ENCODE results near the gene ELMO1. TPM values are rescaled to one million over a fixed set of nuclear protein-coding genes. Genes with fewer than 3 reads are reported as not detected.

Gene ELMO1
- total RNA-seq, 1 donor from 2014 or later = 151 TPM

DNA sequence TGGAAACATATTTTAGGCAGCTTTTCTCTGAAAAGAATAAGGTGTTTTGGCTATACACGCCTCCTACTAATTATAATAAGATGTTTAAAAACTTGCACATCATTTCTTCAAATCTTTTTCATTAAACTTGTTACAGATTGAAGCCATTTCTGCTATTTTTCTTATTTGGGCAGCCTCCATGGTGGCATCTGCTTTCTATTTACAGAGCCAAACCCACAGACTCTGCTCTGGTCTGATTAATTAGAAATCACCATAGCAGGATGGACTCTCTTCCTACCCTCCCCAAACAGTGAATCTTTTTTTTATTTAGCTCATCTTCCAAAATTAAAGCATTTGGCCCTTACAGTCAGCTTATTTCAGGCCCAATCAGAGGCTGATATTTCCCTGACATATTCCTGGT is 638.6 kb downstream of the ELMO1 start:
- TF ChIP-seq, protein P1, sequence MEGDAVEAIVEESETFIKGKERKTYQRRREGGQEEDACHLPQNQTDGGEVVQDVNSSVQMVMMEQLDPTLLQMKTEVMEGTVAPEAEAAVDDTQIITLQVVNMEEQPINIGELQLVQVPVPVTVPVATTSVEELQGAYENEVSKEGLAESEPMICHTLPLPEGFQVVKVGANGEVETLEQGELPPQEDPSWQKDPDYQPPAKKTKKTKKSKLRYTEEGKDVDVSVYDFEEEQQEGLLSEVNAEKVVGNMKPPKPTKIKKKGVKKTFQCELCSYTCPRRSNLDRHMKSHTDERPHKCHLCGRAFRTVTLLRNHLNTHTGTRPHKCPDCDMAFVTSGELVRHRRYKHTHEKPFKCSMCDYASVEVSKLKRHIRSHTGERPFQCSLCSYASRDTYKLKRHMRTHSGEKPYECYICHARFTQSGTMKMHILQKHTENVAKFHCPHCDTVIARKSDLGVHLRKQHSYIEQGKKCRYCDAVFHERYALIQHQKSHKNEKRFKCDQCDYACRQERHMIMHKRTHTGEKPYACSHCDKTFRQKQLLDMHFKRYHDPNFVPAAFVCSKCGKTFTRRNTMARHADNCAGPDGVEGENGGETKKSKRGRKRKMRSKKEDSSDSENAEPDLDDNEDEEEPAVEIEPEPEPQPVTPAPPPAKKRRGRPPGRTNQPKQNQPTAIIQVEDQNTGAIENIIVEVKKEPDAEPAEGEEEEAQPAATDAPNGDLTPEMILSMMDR (IDR thresholded peaks at IDR 0.05; ENCODE audit: unreplicated experiment) = no peak
- no peak for DNase-seq (ENCODE audit: low spot score)
- peaks cover 3% of the 10 kb centered on the region for H3K27me3 Mint-ChIP-seq (ENCODE audit: unreplicated experiment)
- H3K36me3 Mint-ChIP-seq (ENCODE audit: low read depth, unreplicated experiment) = no peaks in the 10 kb centered on the region
- no peak overlapping the region for H3K27ac Mint-ChIP-seq (ENCODE audit: unreplicated experiment)
- no peaks in the 10 kb centered on the region for H3K9me3 Mint-ChIP-seq (ENCODE audit: unreplicated experiment)
- no peak overlapping the region for H3K4me3 Mint-ChIP-seq (ENCODE audit: unreplicated experiment)
- no peaks in the 10 kb centered on the region for H3K4me1 Mint-ChIP-seq (ENCODE audit: unreplicated experiment)

DNA sequence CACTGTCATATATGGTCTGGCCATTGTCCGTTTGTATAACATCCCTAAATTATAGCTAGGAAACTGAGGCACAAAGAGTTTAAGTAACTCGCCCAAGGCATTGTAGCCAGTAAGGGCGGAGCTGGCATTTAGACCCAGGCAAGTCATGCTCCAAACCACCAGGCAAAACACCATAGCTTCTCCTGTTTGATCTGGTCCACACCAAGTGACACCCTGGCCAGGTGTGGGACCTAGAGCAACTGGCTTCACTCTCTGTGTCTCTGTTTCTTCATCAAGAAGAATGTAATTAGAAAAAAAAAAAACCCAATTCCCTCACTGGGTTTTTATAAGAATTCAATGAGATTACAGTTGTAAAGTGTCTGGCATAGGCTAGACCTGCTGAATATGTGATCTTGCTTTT is 639.2 kb downstream of the ELMO1 start:
- H3K36me3 Mint-ChIP-seq (ENCODE audit: low read depth, unreplicated experiment) = no peaks in the 10 kb centered on the region
- peaks cover 3% of the 10 kb centered on the region for H3K27me3 Mint-ChIP-seq (ENCODE audit: unreplicated experiment)
- TF ChIP-seq, protein P1 (IDR thresholded peaks at IDR 0.05; ENCODE audit: unreplicated experiment) = no peak

DNA sequence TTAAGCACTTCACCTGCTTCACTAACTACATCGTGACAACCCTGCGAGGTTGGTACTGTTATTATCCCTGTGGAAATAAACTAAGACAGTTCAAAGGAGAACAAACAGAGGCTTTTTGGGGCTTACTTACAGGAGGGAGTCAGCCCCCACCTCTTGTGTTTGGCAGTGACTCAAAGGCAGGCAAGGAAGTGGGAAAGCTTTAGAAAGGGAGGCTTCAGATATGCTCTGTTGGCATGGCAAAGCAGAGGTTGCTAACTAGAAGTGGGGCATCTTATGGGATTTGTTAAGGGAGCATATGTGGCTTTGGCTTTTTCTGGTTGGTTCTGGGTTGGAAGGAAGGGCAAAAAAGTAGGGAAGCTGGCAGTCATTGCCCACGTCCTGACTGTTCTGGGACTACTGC is 639.6 kb downstream of the ELMO1 start:
- Mint-ChIP-seq H3K9me3 (ENCODE audit: unreplicated experiment) (no peaks in the 10 kb centered on the region), H3K4me1 (ENCODE audit: unreplicated experiment) (no peaks in the 10 kb centered on the region), H3K4me3 (ENCODE audit: unreplicated experiment) (no peak overlapping the region), H3K36me3 (ENCODE audit: low read depth, unreplicated experiment) (no peaks in the 10 kb centered on the region), H3K27me3 (ENCODE audit: unreplicated experiment) (peaks cover 3% of the 10 kb centered on the region), H3K27ac (ENCODE audit: unreplicated experiment) (no peak overlapping the region)
- DNase-seq (ENCODE audit: low spot score) = no peak
- TF ChIP-seq, protein P1 (IDR thresholded peaks at IDR 0.05; ENCODE audit: unreplicated experiment) = no peak

More for the DNA sequence above, 639.2 kb downstream of the ELMO1 start:
- H3K4me3 Mint-ChIP-seq (ENCODE audit: unreplicated experiment) = no peak overlapping the region
- H3K27ac Mint-ChIP-seq (ENCODE audit: unreplicated experiment) = no peak overlapping the region
- H3K9me3 Mint-ChIP-seq (ENCODE audit: unreplicated experiment) = no peaks in the 10 kb centered on the region
- no peak for DNase-seq (ENCODE audit: low spot score)
- no peaks in the 10 kb centered on the region for H3K4me1 Mint-ChIP-seq (ENCODE audit: unreplicated experiment)

DNA sequence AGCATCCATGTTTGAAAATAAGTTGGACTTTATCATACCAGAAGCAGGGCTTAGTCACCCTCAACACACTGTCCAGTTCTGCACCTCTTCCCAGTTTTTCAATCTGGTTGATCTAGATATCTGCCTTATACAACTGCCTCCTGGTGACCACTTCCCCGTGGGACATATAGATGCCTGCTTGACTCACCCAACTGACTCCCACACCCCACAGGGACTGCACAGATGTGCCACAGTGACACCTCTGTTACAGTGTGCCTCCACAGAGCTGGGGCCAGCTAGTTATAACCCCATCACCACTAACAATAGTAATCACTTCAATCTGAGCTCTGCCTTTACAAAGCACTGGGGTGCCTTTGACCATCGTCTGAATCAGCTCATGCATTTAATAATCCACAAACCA is 641.8 kb downstream of the ELMO1 start:
- Mint-ChIP-seq H3K36me3 (ENCODE audit: low read depth, unreplicated experiment) (no peaks in the 10 kb centered on the region), H3K27me3 (ENCODE audit: unreplicated experiment) (peaks cover 3% of the 10 kb centered on the region), H3K4me1 (ENCODE audit: unreplicated experiment) (no peaks in the 10 kb centered on the region), H3K4me3 (ENCODE audit: unreplicated experiment) (no peak overlapping the region), H3K9me3 (ENCODE audit: unreplicated experiment) (no peaks in the 10 kb centered on the region), H3K27ac (ENCODE audit: unreplicated experiment) (no peak overlapping the region)
- TF ChIP-seq, protein P1 (IDR thresholded peaks at IDR 0.05; ENCODE audit: unreplicated experiment) = no peak
- DNase-seq (ENCODE audit: low spot score) = no peak

Small RNAs within 50 kb of the gene (microRNA-seq; reads per million reads assigned to microRNA genes)
- not detected for gene MIR1200 (ENCODE audit: unreplicated experiment)

Other genes with a start within 250 kb of the ELMO1 start
- not detected for gene GPR141, start 234.9 kb upstream of the ELMO1 start, total RNA-seq (ENCODE audit: unreplicated experiment)

Measured in endothelial cell (in vitro differentiated cells).